GM18498 (cell line): ENCODE data around the gene TRIM74.
"Not testable (repeated sequence)": the region's sequence is repeated elsewhere in the genome, so short reads cannot be mapped to it uniquely, and the experiment has no call there.

Source experiments
- ATAC-seq: cut with Tn5 transposase; IDR thresholded peaks from one replicate; pipeline ENCODE4 v1.9.1; 2021; ENCODE audit warnings: mild to moderate bottlenecking, moderate library complexity; ENCODE audit not compliant: unreplicated experiment

The TRIM74 gene

DNA sequence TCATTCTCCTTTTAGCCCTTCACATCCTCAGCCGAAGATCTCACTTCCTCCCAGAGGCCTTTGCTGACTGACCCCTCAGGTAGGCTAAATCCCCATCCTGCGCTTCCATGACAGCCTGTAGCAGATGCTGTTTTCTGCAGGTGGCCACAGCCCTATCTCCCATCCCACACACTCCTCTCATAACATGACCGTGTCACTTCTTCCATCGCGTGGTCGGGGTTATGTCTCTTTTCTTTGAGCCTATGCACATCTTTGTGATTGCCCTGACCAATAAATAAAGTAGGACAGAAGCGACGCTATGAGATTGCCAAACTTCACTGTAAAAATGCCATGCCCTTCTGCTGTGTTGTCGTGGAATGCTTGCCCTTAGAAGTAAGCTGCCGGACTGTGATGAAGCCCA lies 55.5 kb downstream of the TRIM74 start:
- ATAC-seq, result not testable (repeated sequence)

DNA sequence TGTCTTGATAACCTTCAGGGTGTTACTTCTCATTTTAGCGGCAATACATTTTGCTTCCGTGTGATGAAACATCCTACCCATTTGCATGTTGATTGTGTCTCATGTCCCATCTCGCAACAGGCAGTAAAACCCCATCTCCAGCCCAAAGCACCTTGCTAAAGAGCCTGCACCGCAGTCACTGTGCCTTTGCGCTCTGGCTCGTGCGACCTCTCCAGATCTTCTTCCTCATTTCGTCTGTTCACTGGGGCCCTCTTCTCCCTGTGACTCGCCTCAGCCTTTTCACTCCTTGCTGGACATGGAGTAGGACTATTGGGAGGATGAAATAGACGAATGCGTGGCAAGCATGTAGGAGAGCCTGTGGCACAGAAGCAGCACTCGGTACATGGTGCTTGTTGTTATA lies 57.9 kb downstream of the TRIM74 start:
- not testable (repeated sequence) for ATAC-seq
